Measurements from ENCODE around the gene CCDC91. TPM values are rescaled to one million over a fixed set of nuclear protein-coding genes. Genes with fewer than 3 reads are reported as not detected.

Gene CCDC91
- total RNA-seq, 4 donors from 2014 or later = 24.3 to 65.2 (median 34.3) TPM

DNA sequence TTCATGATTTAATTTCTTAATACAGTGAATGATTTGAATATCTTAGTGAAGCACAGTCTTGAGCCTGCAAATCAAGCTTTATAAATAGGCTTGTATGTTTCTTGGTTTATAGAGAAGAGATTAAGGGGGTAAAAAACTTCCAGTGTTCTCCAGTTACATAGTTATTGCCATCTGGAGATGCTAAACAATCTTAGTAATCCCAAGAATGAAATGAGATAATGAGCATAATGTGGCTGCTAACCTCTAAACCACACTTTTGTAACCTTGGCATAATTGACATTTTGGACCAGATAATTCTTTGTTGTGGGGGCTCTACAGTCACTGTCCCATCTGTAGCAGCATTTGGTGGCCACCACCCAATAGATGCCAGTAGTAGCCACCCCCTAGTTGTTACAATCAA, 316.8 kb downstream of the CCDC91 start:
- H3K36me3 ChIP-seq = no peaks in the 10 kb centered on the region
- no peaks in the 10 kb centered on the region for H3K27me3 ChIP-seq
- TF ChIP-seq, protein P1, sequence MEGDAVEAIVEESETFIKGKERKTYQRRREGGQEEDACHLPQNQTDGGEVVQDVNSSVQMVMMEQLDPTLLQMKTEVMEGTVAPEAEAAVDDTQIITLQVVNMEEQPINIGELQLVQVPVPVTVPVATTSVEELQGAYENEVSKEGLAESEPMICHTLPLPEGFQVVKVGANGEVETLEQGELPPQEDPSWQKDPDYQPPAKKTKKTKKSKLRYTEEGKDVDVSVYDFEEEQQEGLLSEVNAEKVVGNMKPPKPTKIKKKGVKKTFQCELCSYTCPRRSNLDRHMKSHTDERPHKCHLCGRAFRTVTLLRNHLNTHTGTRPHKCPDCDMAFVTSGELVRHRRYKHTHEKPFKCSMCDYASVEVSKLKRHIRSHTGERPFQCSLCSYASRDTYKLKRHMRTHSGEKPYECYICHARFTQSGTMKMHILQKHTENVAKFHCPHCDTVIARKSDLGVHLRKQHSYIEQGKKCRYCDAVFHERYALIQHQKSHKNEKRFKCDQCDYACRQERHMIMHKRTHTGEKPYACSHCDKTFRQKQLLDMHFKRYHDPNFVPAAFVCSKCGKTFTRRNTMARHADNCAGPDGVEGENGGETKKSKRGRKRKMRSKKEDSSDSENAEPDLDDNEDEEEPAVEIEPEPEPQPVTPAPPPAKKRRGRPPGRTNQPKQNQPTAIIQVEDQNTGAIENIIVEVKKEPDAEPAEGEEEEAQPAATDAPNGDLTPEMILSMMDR (IDR thresholded peaks at IDR 0.05) = no peak
- H3K4me1 ChIP-seq = no peaks in the 10 kb centered on the region
- H3K4me3 ChIP-seq = no peak overlapping the region
- H3K27ac ChIP-seq = no peak overlapping the region
- H3K9me3 ChIP-seq = no peaks in the 10 kb centered on the region
- no peak for DNase-seq

DNA sequence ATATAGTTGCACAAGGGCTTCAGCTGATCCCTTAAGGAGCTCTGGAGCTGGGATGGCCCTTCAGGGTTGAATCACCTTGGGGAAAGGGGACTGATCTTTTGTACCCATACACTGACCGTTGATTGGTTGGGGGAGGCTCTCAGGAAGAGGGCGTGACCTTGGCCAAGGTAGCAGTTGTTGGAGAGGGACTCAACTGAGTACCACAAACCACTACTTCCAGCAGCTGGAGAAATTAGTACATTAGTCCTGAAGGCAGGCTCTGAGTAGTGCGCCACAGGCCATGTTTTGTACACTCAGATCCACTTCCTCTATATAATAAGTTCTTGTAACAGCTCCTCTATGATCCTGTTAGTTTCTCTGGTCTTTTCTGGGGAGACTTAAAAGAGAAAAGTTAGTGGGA, 317.6 kb downstream of the CCDC91 start:
- no peaks in the 10 kb centered on the region for H3K4me1 ChIP-seq
- no peak overlapping the region for H3K4me3 ChIP-seq
- no peak overlapping the region for H3K27ac ChIP-seq
- no peaks in the 10 kb centered on the region for H3K9me3 ChIP-seq
- H3K36me3 ChIP-seq = no peaks in the 10 kb centered on the region
- DNase-seq = no peak
- H3K27me3 ChIP-seq = no peaks in the 10 kb centered on the region
- TF ChIP-seq, protein P1 (IDR thresholded peaks at IDR 0.05) = no peak
- TF ChIP-seq POLR2A (IDR thresholded peaks at IDR 0.05) = no peak

DNA sequence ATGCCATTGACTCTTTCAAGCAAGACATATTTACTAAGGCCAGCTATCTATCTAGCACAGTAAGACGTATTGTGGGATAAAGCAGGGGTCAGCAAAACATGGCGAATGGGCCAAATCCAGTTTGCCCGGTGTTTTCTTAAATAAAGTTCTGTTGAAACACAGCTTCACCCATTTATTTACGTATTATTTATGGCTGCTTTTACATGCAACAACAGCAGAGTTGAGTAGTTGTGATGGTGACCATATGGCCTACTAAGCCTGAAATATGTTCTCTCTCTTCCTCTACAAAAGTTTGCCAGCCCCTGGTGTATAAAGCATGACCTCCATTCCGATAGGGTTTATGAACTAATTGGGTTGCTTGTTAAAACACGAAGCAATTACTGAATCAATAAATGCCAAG, 322.1 kb downstream of the CCDC91 start:
- Histone ChIP-seq H3K9me3 (no peaks in the 10 kb centered on the region), H3K36me3 (no peaks in the 10 kb centered on the region), H3K27ac (no peak overlapping the region), H3K27me3 (no peaks in the 10 kb centered on the region), H3K4me1 (no peaks in the 10 kb centered on the region), H3K4me3 (no peak overlapping the region)
- DNase-seq = no peak
- TF ChIP-seq, protein P1 (IDR thresholded peaks at IDR 0.05) = no peak
- TF ChIP-seq POLR2A (IDR thresholded peaks at IDR 0.05) = no peak

DNA sequence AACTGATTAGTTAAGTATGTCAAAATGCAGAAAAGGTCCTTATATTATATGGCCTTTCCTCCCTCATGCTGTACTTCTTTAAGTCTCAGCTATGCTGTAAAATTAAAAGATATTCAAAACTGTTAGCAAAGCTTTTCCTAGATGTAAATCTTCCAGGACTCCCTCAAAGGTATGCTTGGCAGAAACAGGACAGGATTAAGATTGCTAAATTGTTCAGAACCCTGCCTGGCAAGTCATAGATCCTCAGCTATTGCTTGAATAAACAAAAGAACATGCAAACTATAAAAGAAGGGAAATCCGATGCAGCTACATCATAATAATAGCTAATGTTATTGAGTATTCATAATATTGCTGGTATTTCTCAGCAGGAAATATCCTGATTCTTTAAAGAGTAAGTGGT, 322.6 kb downstream of the CCDC91 start:
- TF ChIP-seq, protein P1 (IDR thresholded peaks at IDR 0.05) = no peak
- no peak for TF ChIP-seq POLR2A (IDR thresholded peaks at IDR 0.05)
- no peaks in the 10 kb centered on the region for H3K36me3 ChIP-seq
- H3K4me1 ChIP-seq = no peaks in the 10 kb centered on the region
- H3K27me3 ChIP-seq = no peaks in the 10 kb centered on the region
- H3K27ac ChIP-seq = no peak overlapping the region
- no peaks in the 10 kb centered on the region for H3K9me3 ChIP-seq
- DNase-seq = no peak
- no peak overlapping the region for H3K4me3 ChIP-seq

DNA sequence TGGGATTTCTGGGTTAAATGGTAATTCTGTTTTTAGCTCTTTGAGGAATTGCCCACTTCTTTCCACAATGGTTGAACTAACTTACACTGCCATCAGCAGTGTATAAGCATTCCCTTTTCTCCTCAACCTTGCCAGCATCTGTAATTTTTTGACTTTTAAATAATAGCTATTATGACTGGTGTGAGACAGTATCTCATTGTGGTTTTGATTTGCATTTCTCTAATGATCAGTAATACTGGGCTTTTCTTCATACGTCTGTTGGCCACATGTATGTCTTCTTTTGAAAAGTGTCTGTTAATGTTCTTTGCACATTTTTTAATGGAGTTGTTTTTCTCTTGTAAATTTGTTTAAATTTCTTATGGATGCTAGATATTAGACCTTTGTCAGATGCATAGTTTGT, 323.7 kb downstream of the CCDC91 start:
- Histone ChIP-seq H3K27ac (no peak overlapping the region), H3K36me3 (no peaks in the 10 kb centered on the region), H3K4me3 (no peak overlapping the region), H3K4me1 (no peaks in the 10 kb centered on the region), H3K9me3 (peaks cover 0 to under 1% (median 0%) of the 10 kb centered on the region in 4 donors), H3K27me3 (no peaks in the 10 kb centered on the region)
- no peak for DNase-seq
- TF ChIP-seq, protein P1 (IDR thresholded peaks at IDR 0.05) = no peak

DNA sequence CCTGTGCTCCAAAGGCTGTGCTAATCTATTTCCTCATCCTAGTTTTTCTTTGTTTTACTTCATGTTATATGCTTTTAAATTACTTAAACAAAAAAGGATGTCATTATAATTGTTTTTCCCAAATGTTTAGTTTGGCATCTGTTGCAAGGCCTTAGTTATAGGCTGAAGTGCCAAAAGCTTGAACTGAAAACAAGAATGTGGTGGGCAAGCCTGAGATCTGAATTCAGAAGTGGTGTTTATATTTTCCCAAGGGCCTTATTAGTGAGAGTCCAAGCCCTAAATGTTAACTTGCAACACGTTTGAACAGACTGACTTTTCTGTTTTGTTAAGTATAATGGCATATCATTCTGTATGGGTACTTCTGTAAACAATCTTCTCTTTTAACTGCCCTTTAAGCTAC, 326.8 kb downstream of the CCDC91 start:
- Histone ChIP-seq H3K4me1 (no peaks in the 10 kb centered on the region), H3K4me3 (no peak overlapping the region), H3K36me3 (no peaks in the 10 kb centered on the region), H3K9me3 (peaks cover 0 to 2% (median 0%) of the 10 kb centered on the region in 4 donors), H3K27me3 (no peaks in the 10 kb centered on the region), H3K27ac (no peak overlapping the region)
- no peak for DNase-seq
- TF ChIP-seq, protein P1 (IDR thresholded peaks at IDR 0.05) = no peak
- TF ChIP-seq POLR2A (IDR thresholded peaks at IDR 0.05) = no peak

Data from Peyer's patch (tissue), 4 donors.